Mucosa of descending colon (tissue), 3 donors: ENCODE data around the gene NID1. TPM values are rescaled to one million over a fixed set of nuclear protein-coding genes. Genes with fewer than 3 reads are reported as not detected.

ENCODE experiments used
- ATAC-seq: fragments of 200-7000 bp; cut with Tn5 transposase; one replicate; pipeline ENCODE4 v1.9.1; 2020; ENCODE audit warnings: mild to moderate bottlenecking, moderate library complexity
- DNase-seq, 3 donors: peaks; one replicate each; pipeline ENCODE4 v3.0.0-alpha.2; 2020
- H3K36me3 ChIP-seq: fragments of 200-600 bp; one replicate; pipeline ENCODE4 v1.8.0; 2021; ENCODE audit warnings: low read depth, mild to moderate bottlenecking
- H3K4me1 ChIP-seq: fragments of 200-600 bp; one replicate; pipeline ENCODE4 v1.8.0; 2021; ENCODE audit warnings: low read depth, mild to moderate bottlenecking
- H3K4me3 ChIP-seq: fragments of 200-600 bp; one replicate; pipeline ENCODE4 v1.8.0; 2021; ENCODE audit warnings: mild to moderate bottlenecking
- H3K9me3 ChIP-seq: fragments of 200-600 bp; one replicate; pipeline ENCODE4 v1.8.0; 2021; ENCODE audit warnings: mild to moderate bottlenecking
- CTCF ChIP-seq: fragments of 200-600 bp; IDR thresholded peaks from one replicate; pipeline ENCODE4 v1.8.0; 2022; ENCODE audit warnings: antibody characterized with exemption, mild to moderate bottlenecking
- intact Hi-C, 2 donors: fragments of 100-400 bp; cut with DNase I in 1 of 2; cut with micrococcal nuclease in 1 of 2; formaldehyde crosslinking; loops; one replicate each; pipeline versions ENCODE4 v1.11.0 to v1.11.1; 2022; cut with DNase I, micrococcal nuclease
- total RNA-seq, 3 donors: library from RNA; stranded (reverse); fragmentation: NEBNext Ultra II Directional in 2 of 3; extraction: Animal tissue kit (Norgen Biotek cat#: 25700) in 2 of 3; gene quantifications; one replicate each; pipeline versions ENCODE4 v1.2.1 to v1.2.4, GENCODE V29; 2021 to 2023
- donor health status: DM: no; HTN: no; CAD: no; lungs with moderate emphysema.
- donor health status: DM: no; HTN: no; CAD: no.
- donor health status: DM: no; HTN: yes; CAD: no.

NID1 gene
- total RNA-seq, 3 donors from 2014 or later: 7.2 to 118 (median 36.7) TPM

GRCh38 chr1:236002572-236002971 is 62.3 kb downstream of the NID1 start:
- no peak for TF ChIP-seq CTCF
- Histone ChIP-seq H3K4me1 (peaks cover 13% of the 10 kb centered on the region), H3K9me3 (no peaks in the 10 kb centered on the region), H3K36me3 (no peaks in the 10 kb centered on the region), H3K4me3 (no peak overlapping the region)
- ATAC-seq (no peak), DNase-seq (no peak)
- intact Hi-C loops: no loop called here

GRCh38 chr1:236002025-236002390 is 62.9 kb downstream of the NID1 start:
- no peaks in the 10 kb centered on the region for H3K36me3 ChIP-seq
- peak; percentile 54 for ATAC-seq
- no peak for TF ChIP-seq CTCF
- H3K4me3 ChIP-seq: no peak overlapping the region
- peaks cover 13% of the 10 kb centered on the region for H3K4me1 ChIP-seq
- intact Hi-C loops: no loop called here
- H3K9me3 ChIP-seq: no peaks in the 10 kb centered on the region
- peak in 2 of 3 donors; percentile 51 to 55 for DNase-seq

GRCh38 chr1:236000781-236001180 is 64.1 kb downstream of the NID1 start:
- ATAC-seq (no peak), DNase-seq (no peak)
- Histone ChIP-seq H3K36me3 (no peaks in the 10 kb centered on the region), H3K4me3 (no peak overlapping the region), H3K4me1 (peaks cover 13% of the 10 kb centered on the region), H3K9me3 (no peaks in the 10 kb centered on the region)
- intact Hi-C loops: no loop called here
- TF ChIP-seq CTCF: no peak

- ATAC-seq: peak; percentile 69
- TF ChIP-seq CTCF: no peak
These were observed 65.5 kb downstream of the NID1 start for GRCh38 chr1:235999259-235999925.

GRCh38 chr1:235998812-235999211 is 66.1 kb downstream of the NID1 start:
- intact Hi-C loops: no loop called here
- no peak for DNase-seq
- ATAC-seq: peak; percentile 4
- Histone ChIP-seq H3K9me3 (no peaks in the 10 kb centered on the region), H3K4me1 (peaks cover 13% of the 10 kb centered on the region), H3K4me3 (no peak overlapping the region), H3K36me3 (no peaks in the 10 kb centered on the region)
- no peak for TF ChIP-seq CTCF

More at GRCh38 chr1:235999259-235999925, 65.5 kb downstream of the NID1 start:
- H3K4me3 ChIP-seq: no peak overlapping the region
- no peaks in the 10 kb centered on the region for H3K36me3 ChIP-seq
- H3K4me1 ChIP-seq: peaks cover 13% of the 10 kb centered on the region
- H3K9me3 ChIP-seq: no peaks in the 10 kb centered on the region
- intact Hi-C loops: no loop called here
- no peak for DNase-seq

- ATAC-seq: no peak
- intact Hi-C loops: no loop called here
- no peak overlapping the region for H3K4me3 ChIP-seq
These were observed 67.0 kb downstream of the NID1 start for GRCh38 chr1:235997931-235998330.

More at GRCh38 chr1:235997931-235998330, 67.0 kb downstream of the NID1 start:
- Histone ChIP-seq H3K4me1 (peaks cover 13% of the 10 kb centered on the region), H3K9me3 (no peaks in the 10 kb centered on the region), H3K36me3 (no peaks in the 10 kb centered on the region)
- no peak for TF ChIP-seq CTCF
- DNase-seq: no peak
